CD14-positive monocyte (primary cell): ENCODE results near the gene FAM9B. TPM values are rescaled to one million over a fixed set of nuclear protein-coding genes. Genes with fewer than 3 reads are reported as not detected.

Source experiments
- DNase-seq, 3 donors: peaks; one replicate each; pipeline ENCODE4 v3.0.0-alpha.2; 2011 to 2022
- H2AFZ ChIP-seq: 2 replicates; pipeline ENCODE4 v1.6.0; 2012; ENCODE audit warnings: mild to moderate bottlenecking, low read depth, low read length, inconsistent platforms; ENCODE audit not compliant: insufficient read depth, poor library complexity, severe bottlenecking
- H3K27ac ChIP-seq, 2 donors: 1 replicate in 1 of 2; 2 replicates in 1 of 2; pipeline ENCODE4 v1.5.1; 2012 to 2013; ENCODE audit warnings: low read length in 2 of 2, control low read depth in 1 of 2, inconsistent platforms in 1 of 2, low read depth in 1 of 2, mild to moderate bottlenecking in 1 of 2
- H3K27me3 ChIP-seq, 2 donors: one replicate each; pipeline versions ENCODE4 v1.6.0 to v1.6.1; 2011 to 2013; ENCODE audit warnings: low read length in 2 of 2; ENCODE audit not compliant: control insufficient read depth in 2 of 2, insufficient read depth in 2 of 2
- H3K36me3 ChIP-seq, 2 donors: replicated peaks in 1 of 2; 1 replicate in 1 of 2; 2 replicates in 1 of 2; pipeline versions ENCODE4 v1.5.1 to v1.6.1; 2012 to 2013; ENCODE audit warnings: low read length in 2 of 2, control low read depth in 1 of 2, inconsistent platforms in 1 of 2, mild to moderate bottlenecking in 1 of 2; ENCODE audit not compliant: insufficient read depth in 2 of 2, control insufficient read depth in 1 of 2
- H3K4me1 ChIP-seq, 2 donors: 1 replicate in 1 of 2; 2 replicates in 1 of 2; pipeline versions ENCODE4 v1.5.1 to v1.6.1; 2012 to 2013; ENCODE audit warnings: low read length in 2 of 2, control low read depth in 1 of 2, inconsistent platforms in 1 of 2, mild to moderate bottlenecking in 1 of 2, moderate library complexity in 1 of 2; ENCODE audit not compliant: insufficient read depth in 2 of 2, control insufficient read depth in 1 of 2
- H3K4me2 ChIP-seq: replicated peaks from 2 replicates; pipeline ENCODE3; 2012; ENCODE audit warnings: low read length, moderate library complexity, mild to moderate bottlenecking; ENCODE audit not compliant: poor library complexity, severe bottlenecking; ENCODE audit errors: extremely low read depth
- H3K4me3 ChIP-seq, 3 experiments: fragments of 200-600 bp in 1 of 3; sonication (generic) in 1 of 3; replicated peaks in 1 of 3; 1 replicate in 2 of 3; 2 replicates in 1 of 3; pipeline ENCODE4 v1.5.1; 2011 to 2013; ENCODE audit warnings: low read length in 3 of 3, mild to moderate bottlenecking in 3 of 3, control low read depth in 2 of 3, low read depth in 2 of 3, inconsistent platforms in 1 of 3, moderate library complexity in 1 of 3
- H3K79me2 ChIP-seq: 2 replicates; pipeline ENCODE4 v1.6.0; 2012; ENCODE audit warnings: mild to moderate bottlenecking, control low read depth, inconsistent platforms, low read length, moderate library complexity; ENCODE audit not compliant: insufficient read depth
- H3K9ac ChIP-seq: 2 replicates; pipeline ENCODE4 v1.6.0; 2017; ENCODE audit warnings: low read length, mild to moderate bottlenecking; ENCODE audit not compliant: insufficient read depth, poor library complexity, severe bottlenecking
- H3K9me3 ChIP-seq, 2 donors: replicated peaks in 1 of 2; 1 replicate in 1 of 2; 2 replicates in 1 of 2; pipeline versions ENCODE4 v1.5.1 to v1.6.1; 2012 to 2013; ENCODE audit warnings: low read length in 2 of 2, control low read depth in 1 of 2; ENCODE audit not compliant: control insufficient read depth in 1 of 2, insufficient read depth in 1 of 2
- H4K20me1 ChIP-seq: 2 replicates; pipeline ENCODE4 v1.6.0; 2012; ENCODE audit warnings: mild to moderate bottlenecking, low read length, control low read depth, moderate library complexity; ENCODE audit not compliant: insufficient read depth
- H3K27ac Mint-ChIP-seq, 7 donors: one replicate each; pipeline ENCODE4 v1.8.0; 2020; ENCODE audit warnings: mild to moderate bottlenecking in 7 of 7, mixed read lengths in 7 of 7, moderate library complexity in 6 of 7, inconsistent platforms in 2 of 7
- H3K27me3 Mint-ChIP-seq, 3 donors: one replicate each; pipeline ENCODE4 v1.8.0; 2021 to 2022; ENCODE audit warnings: low read depth in 3 of 3, mild to moderate bottlenecking in 3 of 3, mixed read lengths in 3 of 3, moderate library complexity in 3 of 3, inconsistent platforms in 1 of 3
- H3K36me3 Mint-ChIP-seq, 2 donors: one replicate each; pipeline ENCODE4 v1.8.0; 2020; ENCODE audit warnings: mixed read lengths in 2 of 2, inconsistent platforms in 1 of 2, mild to moderate bottlenecking in 1 of 2
- H3K4me1 Mint-ChIP-seq: one replicate; pipeline ENCODE4 v1.8.0; 2020; ENCODE audit warnings: mild to moderate bottlenecking, mixed read lengths
- H3K4me3 Mint-ChIP-seq, 2 donors: one replicate each; pipeline ENCODE4 v1.8.0; 2020; ENCODE audit warnings: mild to moderate bottlenecking in 2 of 2, mixed read lengths in 2 of 2, moderate library complexity in 1 of 2
- H3K9me3 Mint-ChIP-seq, 7 donors: one replicate each; pipeline ENCODE4 v1.8.0; 2020 to 2022; ENCODE audit warnings: mixed read lengths in 7 of 7, mild to moderate bottlenecking in 6 of 7, moderate library complexity in 6 of 7, inconsistent platforms in 2 of 7
- CTCF ChIP-seq: fragments of 200-600 bp; IDR thresholded peaks from one replicate; pipeline ENCODE4 v1.8.0; 2022; ENCODE audit warnings: antibody characterized with exemption, mild to moderate bottlenecking
- WGBS: methylation state at CpG from one replicate; pipeline ENCODE4 v1.1.5; 2013; ENCODE audit warnings: missing lambda C conversion rate; ENCODE audit not compliant: insufficient coverage; 5-methylcytosine and 5-hydroxymethylcytosine counted together
- intact Hi-C, 2 donors: fragments of 100-400 bp; cut with micrococcal nuclease; formaldehyde crosslinking; loops; one replicate each; pipeline versions ENCODE4 v1.15.0 to v1.15.1; 2023
- polyA plus RNA-seq, 3 donors: library from polyadenylated mRNA; depleted of rRNA in 1 of 3; unstranded in 2 of 3; stranded (reverse) in 1 of 3; fragments of 300-500 nt in 2 of 3; fragments of >200 nt in 1 of 3; fragmentation: Illumina TruSeq in 2 of 3; gene quantifications; 1 replicate in 2 of 3; 2 replicates in 1 of 3; pipeline ENCODE4 v1.2.3, GENCODE V29; 2012 to 2021

The FAM9B gene
- polyA plus RNA-seq, 3 donors, result 0.73 TPM; not detected in 2

DNA sequence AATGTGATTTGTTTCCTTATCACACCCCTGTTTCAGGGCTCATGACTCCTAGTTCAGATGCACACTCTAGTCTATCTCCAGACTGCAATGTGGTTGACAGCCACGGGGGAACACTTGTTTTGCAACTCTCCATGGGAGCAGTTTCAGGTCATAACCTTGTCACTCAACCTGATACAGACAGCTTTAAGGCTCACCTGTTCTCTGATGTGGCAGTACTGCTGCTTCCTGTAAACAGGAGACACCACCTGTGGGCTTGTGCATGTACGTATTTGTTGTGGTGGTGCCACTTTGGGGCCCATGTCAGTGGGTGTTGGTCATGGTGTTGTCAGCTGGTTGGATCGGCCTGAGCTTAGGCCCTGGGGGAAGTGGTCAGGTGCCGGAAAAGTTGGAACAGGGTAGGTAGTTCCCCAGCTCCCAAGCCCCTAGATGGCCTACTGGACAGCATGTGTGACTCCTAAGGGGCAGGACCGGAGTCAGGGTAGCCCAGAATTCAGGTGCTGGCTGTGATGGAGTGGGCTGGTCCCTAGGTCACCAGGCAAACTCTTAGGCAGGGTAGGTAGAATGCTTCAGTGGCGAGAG is 46.2 kb downstream of the FAM9B start:
- H3K36me3 ChIP-seq, result no peaks in the 10 kb centered on the region
- H3K4me3 ChIP-seq, result no peak overlapping the region
- TF ChIP-seq CTCF, result no peak
- no peaks in the 10 kb centered on the region for H3K79me2 ChIP-seq
- intact Hi-C loops, result no loop called here
- peaks cover 0 to 1% (median 0%) of the 10 kb centered on the region in 7 donors for H3K9me3 Mint-ChIP-seq
- DNase-seq, result no peak
- WGBS, result 88% methylated on average over 3 of the region's 6 CpGs
- peaks cover 0 to 6% of the 10 kb centered on the region in 2 donors for H3K27me3 ChIP-seq
- H3K4me1 ChIP-seq, result no peaks in the 10 kb centered on the region
- no peak overlapping the region for H3K4me3 Mint-ChIP-seq
- no peaks in the 10 kb centered on the region for H4K20me1 ChIP-seq
- no peak overlapping the region for H3K27ac ChIP-seq
- no peaks in the 10 kb centered on the region for H3K9me3 ChIP-seq
- no peak overlapping the region for H2AFZ ChIP-seq
- peaks cover 2% of the 10 kb centered on the region for H3K4me1 Mint-ChIP-seq
- no peak overlapping the region for H3K27ac Mint-ChIP-seq
- H3K4me2 ChIP-seq, result no peak overlapping the region
- peaks cover 0 to 2% (median 1%) of the 10 kb centered on the region in 3 donors for H3K27me3 Mint-ChIP-seq
- H3K9ac ChIP-seq, result no peak overlapping the region
- no peaks in the 10 kb centered on the region for H3K36me3 Mint-ChIP-seq

- no peak overlapping the region for H3K27ac ChIP-seq
- no peak for DNase-seq
- H2AFZ ChIP-seq, result no peak overlapping the region
- peaks cover 4 to 12% of the 10 kb centered on the region in 2 donors for H3K27me3 ChIP-seq
- no peaks in the 10 kb centered on the region for H3K79me2 ChIP-seq
- Mint-ChIP-seq H3K4me1 (peaks cover 8% of the 10 kb centered on the region), H3K4me3 (no peak overlapping the region), H3K9me3 (peaks cover 0 to 3% (median 0%) of the 10 kb centered on the region in 7 donors), H3K27ac (no peak overlapping the region), H3K27me3 (peaks cover 10 to 19% (median 14%) of the 10 kb centered on the region in 3 donors), H3K36me3 (no peaks in the 10 kb centered on the region)
- H3K4me1 ChIP-seq, result no peaks in the 10 kb centered on the region
- intact Hi-C loops, result no loop called here
- no peaks in the 10 kb centered on the region for H3K36me3 ChIP-seq
- H3K9ac ChIP-seq, result no peak overlapping the region
- no peak overlapping the region for H3K4me3 ChIP-seq
- no peak overlapping the region for H3K4me2 ChIP-seq
- no peaks in the 10 kb centered on the region for H3K9me3 ChIP-seq
- TF ChIP-seq CTCF, result no peak
- H4K20me1 ChIP-seq, result no peaks in the 10 kb centered on the region
- WGBS, result no CpG with 5 or more reads among the region's 2 CpGs
These were observed 49.7 kb downstream of the FAM9B start for GRCh38 chrX:8984231-8984630.
